ENCODE measurements around the gene IFIT5.
"Not testable (repeated sequence)": the region's sequence is repeated elsewhere in the genome, so short reads cannot be mapped to it uniquely, and the experiment has no call there.

DNA sequence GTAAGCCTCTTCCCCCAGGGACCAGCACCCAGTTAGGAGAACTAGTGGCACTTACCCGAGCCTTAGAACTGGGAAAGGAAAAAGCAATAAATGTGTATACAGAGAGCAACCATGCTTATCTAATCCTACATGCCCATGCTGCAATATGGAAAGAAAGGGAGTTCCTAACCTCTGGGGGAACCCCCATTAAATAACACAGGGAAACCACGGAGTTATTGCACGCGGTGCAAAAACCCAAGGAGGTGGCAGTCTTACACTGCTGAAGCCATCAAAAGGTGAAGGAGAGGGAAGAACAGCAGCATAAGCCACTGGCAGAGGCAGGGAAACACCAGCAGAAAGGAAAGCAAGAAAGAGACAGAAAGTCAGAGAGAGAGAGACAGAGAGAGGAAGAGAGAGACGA lies 3.8 kb upstream of the IFIT5 start:
- TF ChIP-seq POLR2A (IDR thresholded peaks at IDR 0.05) = not testable (repeated sequence)
- TF ChIP-seq, protein P1, sequence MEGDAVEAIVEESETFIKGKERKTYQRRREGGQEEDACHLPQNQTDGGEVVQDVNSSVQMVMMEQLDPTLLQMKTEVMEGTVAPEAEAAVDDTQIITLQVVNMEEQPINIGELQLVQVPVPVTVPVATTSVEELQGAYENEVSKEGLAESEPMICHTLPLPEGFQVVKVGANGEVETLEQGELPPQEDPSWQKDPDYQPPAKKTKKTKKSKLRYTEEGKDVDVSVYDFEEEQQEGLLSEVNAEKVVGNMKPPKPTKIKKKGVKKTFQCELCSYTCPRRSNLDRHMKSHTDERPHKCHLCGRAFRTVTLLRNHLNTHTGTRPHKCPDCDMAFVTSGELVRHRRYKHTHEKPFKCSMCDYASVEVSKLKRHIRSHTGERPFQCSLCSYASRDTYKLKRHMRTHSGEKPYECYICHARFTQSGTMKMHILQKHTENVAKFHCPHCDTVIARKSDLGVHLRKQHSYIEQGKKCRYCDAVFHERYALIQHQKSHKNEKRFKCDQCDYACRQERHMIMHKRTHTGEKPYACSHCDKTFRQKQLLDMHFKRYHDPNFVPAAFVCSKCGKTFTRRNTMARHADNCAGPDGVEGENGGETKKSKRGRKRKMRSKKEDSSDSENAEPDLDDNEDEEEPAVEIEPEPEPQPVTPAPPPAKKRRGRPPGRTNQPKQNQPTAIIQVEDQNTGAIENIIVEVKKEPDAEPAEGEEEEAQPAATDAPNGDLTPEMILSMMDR (IDR thresholded peaks at IDR 0.05) = not testable (repeated sequence)

All from vagina (tissue), 2 donors.